OCI-LY1 (cell line): ENCODE results near the gene KLKB1.

Experiments used
- CTCF ChIP-seq: fragments of 200-600 bp; sonication (generic), shearing (Covaris generic); IDR thresholded peaks from 2 replicates; pipeline ENCODE4 v1.5.1; 2017; ENCODE audit warnings: mild to moderate bottlenecking, antibody characterized with exemption, low read length, moderate library complexity, mixed read lengths
- EZH2 ChIP-seq: fragments of 200-600 bp; sonication (generic), shearing (Covaris generic); IDR thresholded peaks from 2 replicates; pipeline ENCODE4 v1.8.0; 2017; ENCODE audit warnings: borderline replicate concordance, mixed run types, mild to moderate bottlenecking, antibody characterized with exemption, low read length, moderate library complexity, mixed read lengths

GRCh38 chr4:186203406-186203805 is 23.9 kb upstream of the KLKB1 start:
- TF ChIP-seq CTCF (no peak), EZH2 (no peak)
